DMS79 treated with DMSO at 0.1 percent for 48 hours (cell line): Measurements from ENCODE around the gene KCNJ4.

Source experiments
- DNase-seq: peaks from one replicate; lab custom pipeline; 2025; lab: John Stamatoyannopoulos, UW

KCNJ4 gene

GRCh38 chr22:38429499-38430068 lies 25.4 kb downstream of the KCNJ4 start:
- DNase-seq = peak; percentile 3

GRCh38 chr22:38428714-38429113 lies 26.3 kb downstream of the KCNJ4 start:
- no peak for DNase-seq

- DNase-seq = no peak
Observed at GRCh38 chr22:38427940-38428339, 27.1 kb downstream of the KCNJ4 start.

- DNase-seq = no peak
Observed at GRCh38 chr22:38427465-38427864, 27.5 kb downstream of the KCNJ4 start.

- DNase-seq = no peak
Observed at GRCh38 chr22:38426628-38427027, 28.4 kb downstream of the KCNJ4 start.

GRCh38 chr22:38424525-38425080 lies 30.4 kb downstream of the KCNJ4 start:
- DNase-seq = no peak

DNA sequence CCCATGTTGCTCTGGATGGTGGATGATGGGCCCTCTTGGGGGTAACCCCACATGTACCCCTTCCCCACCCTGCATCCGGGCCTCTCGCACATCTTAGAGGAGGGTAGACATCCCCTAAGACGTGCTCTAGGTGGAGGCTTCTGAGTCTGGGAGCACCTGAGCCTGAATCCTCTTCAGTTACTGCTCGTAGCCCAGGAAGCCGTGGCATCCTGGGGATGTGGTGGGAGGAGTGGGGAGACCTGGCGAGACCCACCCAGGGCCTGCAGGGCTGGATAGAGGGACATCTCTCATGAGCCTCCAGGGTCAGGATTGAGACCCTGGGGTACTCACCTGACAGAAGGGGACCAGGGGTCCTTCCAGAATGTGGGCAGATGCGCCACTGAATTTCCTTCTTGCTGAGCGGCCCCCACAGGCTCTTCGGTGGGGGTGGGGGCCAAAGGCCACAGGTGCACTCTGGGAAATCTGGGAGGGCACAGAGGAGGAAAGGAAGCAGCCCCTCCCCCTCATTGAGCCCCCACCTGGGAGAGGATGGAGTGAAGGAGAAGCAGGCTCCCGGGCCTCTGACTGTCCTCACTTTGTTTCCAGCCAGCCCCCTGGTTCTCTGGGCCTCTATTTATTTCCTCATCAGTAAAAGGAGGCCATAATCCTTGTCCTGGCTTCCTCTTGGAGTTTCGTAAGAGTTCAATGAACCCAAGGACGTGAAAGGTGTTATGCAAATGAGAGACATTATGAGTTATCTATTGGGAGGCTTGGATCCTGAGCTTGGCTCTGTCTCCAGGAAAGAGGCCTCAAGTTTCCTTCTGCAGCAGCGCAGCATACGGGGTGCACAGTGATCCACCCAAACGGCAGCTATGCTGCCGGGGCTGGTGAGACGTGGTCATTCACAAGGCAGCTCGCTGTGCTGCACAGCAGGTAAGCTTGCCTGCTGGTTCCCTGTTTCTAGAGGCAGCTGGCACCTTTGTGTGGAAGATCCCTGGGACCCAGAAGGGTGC lies 31.2 kb downstream of the KCNJ4 start:
- no peak for DNase-seq

- DNase-seq = peak; percentile 75
Observed at GRCh38 chr22:38422611-38423511, 32.1 kb downstream of the KCNJ4 start.

GRCh38 chr22:38420734-38421133 lies 34.3 kb downstream of the KCNJ4 start:
- no peak for DNase-seq

DNA sequence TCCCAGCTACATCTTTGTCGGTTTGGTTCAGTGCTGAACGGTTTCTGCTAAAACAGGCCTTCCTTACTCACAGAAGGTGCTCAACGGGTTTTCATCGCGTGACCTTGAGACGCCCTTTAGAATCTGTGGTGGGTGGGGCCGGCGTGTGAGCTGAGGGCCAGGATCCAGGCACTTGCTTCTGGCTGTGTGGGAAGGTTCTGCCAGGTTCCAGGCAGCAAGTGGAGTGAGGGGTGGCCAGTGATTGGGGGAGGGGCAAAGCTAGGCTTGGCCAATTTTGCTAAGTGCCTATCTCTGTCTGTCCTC lies 35.2 kb downstream of the KCNJ4 start:
- peak; percentile 35 for DNase-seq

- DNase-seq = peak; percentile 35
Observed at GRCh38 chr22:38419121-38419857, 35.7 kb downstream of the KCNJ4 start.

DNA sequence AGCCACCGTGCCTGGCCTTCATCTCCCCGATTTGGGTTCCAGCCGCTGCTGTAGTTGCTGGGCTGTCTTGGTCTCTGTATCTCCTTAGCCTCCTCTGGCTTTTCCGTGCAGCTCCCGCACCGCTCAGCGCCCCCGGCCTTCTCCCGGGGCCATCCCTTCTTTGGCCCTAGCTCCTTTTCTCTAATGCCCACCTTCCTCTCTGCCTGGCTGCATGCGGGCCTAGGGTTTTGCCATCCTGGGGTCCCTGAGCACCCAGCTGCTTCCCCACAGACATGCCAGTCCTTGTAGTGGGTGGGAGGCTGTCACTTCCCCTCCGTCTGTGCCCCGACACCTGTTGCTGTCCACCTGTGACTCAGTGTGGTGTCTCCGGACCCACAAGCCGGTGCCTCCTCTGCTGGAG lies 36.4 kb downstream of the KCNJ4 start:
- DNase-seq = no peak

GRCh38 chr22:38417252-38418060 lies 37.5 kb downstream of the KCNJ4 start:
- no peak for DNase-seq

- no peak for DNase-seq
Observed at GRCh38 chr22:38416621-38417251, 38.3 kb downstream of the KCNJ4 start.

GRCh38 chr22:38415561-38416321 lies 39.3 kb downstream of the KCNJ4 start:
- DNase-seq = no peak

GRCh38 chr22:38415046-38415445 lies 40.0 kb downstream of the KCNJ4 start:
- DNase-seq = no peak

DNA sequence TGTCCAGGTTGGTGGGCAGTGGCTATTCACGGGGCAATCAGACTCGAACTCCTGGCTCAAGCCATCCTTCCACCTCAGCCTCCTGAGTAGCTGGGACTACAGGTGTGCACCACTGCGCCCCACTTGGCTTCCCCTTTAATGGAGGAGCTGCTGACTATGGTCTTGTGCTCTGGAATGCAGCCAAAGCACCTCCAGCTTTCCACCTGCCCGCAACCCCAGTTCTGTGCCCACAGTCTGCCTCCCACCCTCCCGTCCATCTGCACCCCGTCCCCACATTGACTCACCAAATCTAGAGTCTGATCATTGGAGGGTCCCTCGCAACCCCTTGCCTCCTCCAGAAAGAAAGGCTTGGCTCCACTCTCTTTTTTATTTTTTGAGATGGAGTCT lies 41.0 kb downstream of the KCNJ4 start:
- no peak for DNase-seq

GRCh38 chr22:38413085-38414008 lies 41.7 kb downstream of the KCNJ4 start:
- DNase-seq = no peak
